Stimulated activated CD4-positive, alpha-beta T cell treated with anti-CD3 and anti-CD28 coated beads, TNF-alpha, amount 100 ng/mL, for 24 hours (primary cell): ENCODE measurements around the gene ADCY2.

ENCODE experiments used
- DNase-seq, 3 experiments: peaks; one replicate each; pipeline ENCODE4 v3.0.0-alpha.2; 2020; ENCODE audit warnings: low read depth in 3 of 3

ADCY2 gene

GRCh38 chr5:7784683-7785380 lies 388.9 kb downstream of the ADCY2 start:
- DNase-seq = no peak

GRCh38 chr5:7787770-7788169 lies 391.8 kb downstream of the ADCY2 start:
- no peak for DNase-seq

- DNase-seq = no peak
Observed at GRCh38 chr5:7789567-7789966, 393.6 kb downstream of the ADCY2 start.

GRCh38 chr5:7793895-7794294 lies 398.0 kb downstream of the ADCY2 start:
- DNase-seq = no peak

- DNase-seq = no peak
Observed at GRCh38 chr5:7794311-7794710, 398.4 kb downstream of the ADCY2 start.

GRCh38 chr5:7794823-7795222 lies 398.9 kb downstream of the ADCY2 start:
- DNase-seq = no peak

- no peak for DNase-seq
Observed at GRCh38 chr5:7795306-7795705, 399.4 kb downstream of the ADCY2 start.

GRCh38 chr5:7801891-7802614 lies 406.1 kb downstream of the ADCY2 start:
- no peak for DNase-seq

GRCh38 chr5:7802855-7803254 lies 406.9 kb downstream of the ADCY2 start:
- DNase-seq = no peak

- DNase-seq = no peak
Observed at GRCh38 chr5:7803937-7804336, 408.0 kb downstream of the ADCY2 start.

GRCh38 chr5:7805379-7805778 lies 409.4 kb downstream of the ADCY2 start:
- no peak for DNase-seq

GRCh38 chr5:7808998-7809397 lies 413.1 kb downstream of the ADCY2 start:
- DNase-seq = no peak

GRCh38 chr5:7811715-7812114 lies 415.8 kb downstream of the ADCY2 start:
- no peak for DNase-seq

- DNase-seq = no peak
Observed at GRCh38 chr5:7813007-7813406, 417.1 kb downstream of the ADCY2 start.

- no peak for DNase-seq
Observed at GRCh38 chr5:7813576-7813975, 417.6 kb downstream of the ADCY2 start.

GRCh38 chr5:7814816-7815215 lies 418.9 kb downstream of the ADCY2 start:
- no peak for DNase-seq

- peak; percentile 33 to 72 (median 44) for DNase-seq
Observed at GRCh38 chr5:7815892-7816534, 420.1 kb downstream of the ADCY2 start.

- DNase-seq = no peak
Observed at GRCh38 chr5:7816535-7816901, 420.6 kb downstream of the ADCY2 start.

- DNase-seq = no peak
Observed at GRCh38 chr5:7822449-7822848, 426.5 kb downstream of the ADCY2 start.

GRCh38 chr5:7823594-7823993 lies 427.7 kb downstream of the ADCY2 start:
- DNase-seq = no peak

GRCh38 chr5:7824995-7825394 lies 429.1 kb downstream of the ADCY2 start:
- no peak for DNase-seq

- DNase-seq = no peak
Observed at GRCh38 chr5:7825630-7826029, 429.7 kb downstream of the ADCY2 start.

- DNase-seq = no peak
Observed at GRCh38 chr5:7827610-7828009, 431.7 kb downstream of the ADCY2 start.
